ENCODE results near the gene ZBTB7A. TPM values are rescaled to one million over a fixed set of nuclear protein-coding genes. Genes with fewer than 3 reads are reported as not detected.
A peak's percentile ranks its signal among the peaks of the same experiment; 100 is the strongest.
"Not testable (repeated sequence)": the region's sequence is repeated elsewhere in the genome, so short reads cannot be mapped to it uniquely, and the experiment has no call there.

ZBTB7A gene
- total RNA-seq, 1 donor from 2014 or later = 7.1 TPM

GRCh38 chr19:4016903-4017638 is 49.6 kb downstream of the ZBTB7A start:
- no peak for DNase-seq (ENCODE audit: low read depth in 2 of 2)

GRCh38 chr19:4016486-4016885 is 50.2 kb downstream of the ZBTB7A start:
- DNase-seq (ENCODE audit: low read depth in 2 of 2) = no peak

GRCh38 chr19:4015705-4016402 is 50.8 kb downstream of the ZBTB7A start:
- DNase-seq (ENCODE audit: low read depth in 2 of 2) = peak in 1 of 2 donors; percentile 50

GRCh38 chr19:4014541-4015491 is 51.9 kb downstream of the ZBTB7A start:
- peak; percentile 44 to 64 for DNase-seq (ENCODE audit: low read depth in 2 of 2)

- DNase-seq (ENCODE audit: low read depth in 2 of 2) = no peak
These were observed 52.7 kb downstream of the ZBTB7A start for GRCh38 chr19:4013886-4014540.

- no peak for DNase-seq (ENCODE audit: low read depth in 2 of 2)
These were observed 53.6 kb downstream of the ZBTB7A start for GRCh38 chr19:4012975-4013634.

GRCh38 chr19:4012092-4012974 is 54.4 kb downstream of the ZBTB7A start:
- DNase-seq (ENCODE audit: low read depth in 2 of 2) = no peak

GRCh38 chr19:4011430-4011829 is 55.3 kb downstream of the ZBTB7A start:
- DNase-seq (ENCODE audit: low read depth in 2 of 2) = not testable (repeated sequence)

- DNase-seq (ENCODE audit: low read depth in 2 of 2) = no peak
These were observed 55.9 kb downstream of the ZBTB7A start for GRCh38 chr19:4010808-4011110.

GRCh38 chr19:4009990-4010807 is 56.5 kb downstream of the ZBTB7A start:
- DNase-seq (ENCODE audit: low read depth in 2 of 2) = peak in 1 of 2 donors; percentile 16

- peak; percentile 40 to 46 for DNase-seq (ENCODE audit: low read depth in 2 of 2)
These were observed 58.7 kb downstream of the ZBTB7A start for GRCh38 chr19:4007836-4008539.

GRCh38 chr19:4007021-4007835 is 59.5 kb downstream of the ZBTB7A start, which contains the start of gene PIAS4:
Gene PIAS4 (plus strand): TSS chr19:4007736. CDS start chr19:4007761, 25 bp downstream.
- peak; percentile 96 for DNase-seq (ENCODE audit: low read depth in 2 of 2)

- not testable (repeated sequence) for DNase-seq (ENCODE audit: low read depth in 2 of 2)
These were observed 61.3 kb downstream of the ZBTB7A start for GRCh38 chr19:4005436-4005835.

GRCh38 chr19:4000798-4001197 is 65.9 kb downstream of the ZBTB7A start:
- not testable (repeated sequence) for DNase-seq (ENCODE audit: low read depth in 2 of 2)

GRCh38 chr19:3998667-3999412 is 67.9 kb downstream of the ZBTB7A start:
- not testable (repeated sequence) for DNase-seq (ENCODE audit: low read depth in 2 of 2)

- no peak for DNase-seq (ENCODE audit: low read depth in 2 of 2)
These were observed 71.1 kb downstream of the ZBTB7A start for GRCh38 chr19:3995607-3996006.
